Keratinocyte (primary cell): Measurements from ENCODE around the gene NTN1. TPM values are rescaled to one million over a fixed set of nuclear protein-coding genes. Genes with fewer than 3 reads are reported as not detected.

Experiments
- DNase-seq: peaks from one replicate; pipeline ENCODE4 v3.0.0-alpha.2; 2011; ENCODE audit warnings: low read depth, missing footprints, low spot score
- FAIRE-seq: peaks from 2 replicates; lab custom pipeline; 2011; peaks lifted over from hg19 to GRCh38; lab: Jason Lieb, UNC
- H2AFZ ChIP-seq: 2 replicates; pipeline ENCODE4 v1.6.0; 2012; ENCODE audit warnings: low read length, control low read depth, inconsistent platforms; ENCODE audit not compliant: control insufficient read depth
- H3K27ac ChIP-seq: 2 replicates; pipeline ENCODE4 v1.5.1; 2011; ENCODE audit warnings: low read length; ENCODE audit not compliant: control insufficient read depth, insufficient read depth
- H3K27me3 ChIP-seq: 3 replicates; pipeline ENCODE4 v1.6.0; 2011; ENCODE audit warnings: low read length; ENCODE audit not compliant: control insufficient read depth, insufficient read depth; ENCODE audit errors: extremely low read depth
- H3K36me3 ChIP-seq, 2 experiments: 2 replicates in 1 of 2; 3 replicates in 1 of 2; pipeline ENCODE4 v1.5.1; 2011; ENCODE audit warnings: low read length in 2 of 2, mild to moderate bottlenecking in 1 of 2; ENCODE audit not compliant: control insufficient read depth in 2 of 2, insufficient read depth in 2 of 2; ENCODE audit errors: extremely low read depth in 1 of 2
- H3K4me1 ChIP-seq: 3 replicates; pipeline ENCODE4 v1.5.1; 2011; ENCODE audit warnings: low read length; ENCODE audit not compliant: control insufficient read depth, insufficient read depth; ENCODE audit errors: extremely low read depth
- H3K4me2 ChIP-seq: 3 replicates; pipeline ENCODE4 v1.6.0; 2011; ENCODE audit warnings: low read depth, low read length; ENCODE audit not compliant: control insufficient read depth, insufficient read depth; ENCODE audit errors: extremely low read depth
- H3K4me3 ChIP-seq, 3 experiments: fragments of 200-600 bp in 1 of 3; sonication (generic) in 1 of 3; 2 replicates in 2 of 3; 3 replicates in 1 of 3; pipeline ENCODE4 v1.5.1; 2011 to 2016; ENCODE audit warnings: low read length in 3 of 3, mild to moderate bottlenecking in 3 of 3, control low read depth in 2 of 3, inconsistent platforms in 1 of 3, low read depth in 1 of 3, mixed read lengths in 1 of 3, mixed run types in 1 of 3, moderate library complexity in 1 of 3; ENCODE audit not compliant: control insufficient read depth in 2 of 3, insufficient read depth in 2 of 3; ENCODE audit errors: extremely low read depth in 1 of 3
- H3K79me2 ChIP-seq: 2 replicates; pipeline ENCODE4 v1.6.0; 2012; ENCODE audit warnings: low read length; ENCODE audit not compliant: control insufficient read depth, insufficient read depth
- H3K9ac ChIP-seq: 3 replicates; pipeline ENCODE4 v1.6.0; 2011; ENCODE audit warnings: low read length; ENCODE audit not compliant: control insufficient read depth, insufficient read depth; ENCODE audit errors: extremely low read depth
- H3K9me1 ChIP-seq: 3 replicates; pipeline ENCODE4 v1.6.0; 2011; ENCODE audit warnings: low read length; ENCODE audit not compliant: control insufficient read depth, insufficient read depth; ENCODE audit errors: extremely low read depth
- H3K9me3 ChIP-seq: 2 replicates; pipeline ENCODE4 v1.5.1; 2012; ENCODE audit warnings: low read depth, low read length; ENCODE audit not compliant: control insufficient read depth
- H4K20me1 ChIP-seq: 3 replicates; pipeline ENCODE4 v1.6.0; 2011; ENCODE audit warnings: low read length; ENCODE audit not compliant: control insufficient read depth, insufficient read depth; ENCODE audit errors: extremely low read depth
- CTCF ChIP-seq, 3 experiments: IDR thresholded peaks in 1 of 3; conservative IDR thresholded peaks in 1 of 3; optimal IDR thresholded peaks in 1 of 3; 2 replicates in 2 of 3; 3 replicates in 1 of 3; pipeline versions ENCODE3 to v1.5.1; 2011; ENCODE audit warnings: low read length in 3 of 3, mild to moderate bottlenecking in 3 of 3, moderate library complexity in 2 of 3, control low read depth in 1 of 3, inconsistent platforms in 1 of 3; ENCODE audit not compliant: insufficient read depth in 2 of 3; ENCODE audit errors: extremely low read depth in 1 of 3
- EZH2 ChIP-seq: IDR thresholded peaks from one replicate; pipeline ENCODE4 v1.6.1; 2012; ENCODE audit warnings: inconsistent platforms, mild to moderate bottlenecking, low read length, moderate library complexity
- dilution Hi-C: fragments of 300-500 bp; cut with MboI; formaldehyde crosslinking; loops from one replicate; pipeline ENCODE4 v1.7.0; 2020; ENCODE audit warnings: low sequenced_read_pairs; ENCODE audit not compliant: extremely low pct_ligation_motif_present
- polyA plus RNA-seq, 5 experiments: library from polyadenylated mRNA; depleted of rRNA in 3 of 5; stranded (reverse) in 3 of 5; stranded (forward) in 1 of 5; unstranded in 1 of 5; fragments of >200 nt; gene quantifications; 1 replicate in 1 of 5; 2 replicates in 3 of 5; 3 replicates in 1 of 5; pipeline versions ENCODE4 v1.2.1 to v1.2.3, GENCODE V29; 2011 to 2012; ENCODE audit warnings: missing spikeins in 2 of 5, low read depth in 1 of 5, low replicate concordance in 1 of 5

The NTN1 gene
- polyA plus RNA-seq, 1 donor (not counting 4 experiments of a cell fraction or from before 2014, with no cell fraction given), result 0.10 TPM

- FAIRE-seq, result no peak
- no peaks in the 10 kb centered on the region for H3K27me3 ChIP-seq
- H3K79me2 ChIP-seq, result no peaks in the 10 kb centered on the region
- no peaks in the 10 kb centered on the region for H4K20me1 ChIP-seq
- dilution Hi-C loops, result no loop called here
- no peaks in the 10 kb centered on the region for H3K4me1 ChIP-seq
- H3K9me3 ChIP-seq, result no peaks in the 10 kb centered on the region
- no peak overlapping the region for H2AFZ ChIP-seq
- no peak overlapping the region for H3K27ac ChIP-seq
- TF ChIP-seq EZH2 (no peak), CTCF (optimal IDR thresholded peaks at IDR 0.05 in 1 of 3, IDR thresholded peaks at IDR 0.05 in 1 of 3, conservative IDR thresholded peaks at IDR 0.05 in 1 of 3; ENCODE audit: extremely low read depth in 1 of 3, insufficient read depth in 2 of 3, low read length in 3 of 3) (no peak)
- no peaks in the 10 kb centered on the region for H3K36me3 ChIP-seq
- H3K9ac ChIP-seq, result no peak overlapping the region
- H3K9me1 ChIP-seq, result no peaks in the 10 kb centered on the region
- no peak for DNase-seq
- no peak overlapping the region for H3K4me2 ChIP-seq
- no peak overlapping the region for H3K4me3 ChIP-seq
Observed at GRCh38 chr17:9273428-9274391, 252.4 kb downstream of the NTN1 start.

- Histone ChIP-seq H2AFZ (no peak overlapping the region), H3K27me3 (no peaks in the 10 kb centered on the region), H3K4me1 (no peaks in the 10 kb centered on the region), H3K9ac (no peak overlapping the region), H3K9me1 (no peaks in the 10 kb centered on the region), H3K36me3 (no peaks in the 10 kb centered on the region), H3K4me3 (no peak overlapping the region), H4K20me1 (no peaks in the 10 kb centered on the region), H3K9me3 (no peaks in the 10 kb centered on the region), H3K27ac (no peak overlapping the region), H3K79me2 (no peaks in the 10 kb centered on the region), H3K4me2 (no peak overlapping the region)
- TF ChIP-seq EZH2 (no peak), CTCF (optimal IDR thresholded peaks at IDR 0.05 in 1 of 3, IDR thresholded peaks at IDR 0.05 in 1 of 3, conservative IDR thresholded peaks at IDR 0.05 in 1 of 3; ENCODE audit: extremely low read depth in 1 of 3, insufficient read depth in 2 of 3, low read length in 3 of 3) (no peak)
- dilution Hi-C loops, result no loop called here
- FAIRE-seq (no peak), DNase-seq (no peak)
Observed at GRCh38 chr17:9274973-9275372, 253.7 kb downstream of the NTN1 start.
